ENCODE measurements around the gene MRPL27. TPM values are rescaled to one million over a fixed set of nuclear protein-coding genes. Genes with fewer than 3 reads are reported as not detected.

Gene MRPL27
- total RNA-seq, 2 experiments from 2014 or later: 68.8 to 80.2 TPM

GRCh38 chr17:50328363-50329325 is 44.3 kb downstream of the MRPL27 start:
- H3K9me2 ChIP-seq (ENCODE audit: insufficient read depth, low read length): no peaks in the 10 kb centered on the region
- peaks cover 5% of the 10 kb centered on the region for H3K4me1 ChIP-seq (ENCODE audit: insufficient read depth, low read length, poor library complexity, severe bottlenecking)
- CTCF ChIA-PET (ENCODE audit: unreplicated experiment): no interaction called here
- H3K4me3 ChIP-seq (ENCODE audit: low read depth, low read length, poor library complexity, severe bottlenecking): no peak overlapping the region
- H2AFZ ChIP-seq (ENCODE audit: low read length): no peak overlapping the region
- no peaks in the 10 kb centered on the region for H3K36me3 ChIP-seq (ENCODE audit: insufficient read depth, low read length)
- no peaks in the 10 kb centered on the region for H3K9me3 ChIP-seq (ENCODE audit: low read length)
- POLR2A ChIA-PET: no interaction called here
- H3K4me2 ChIP-seq (ENCODE audit: low read length): no peak overlapping the region; the same call in 1 of the 2 replicates
- H3K27ac ChIP-seq (ENCODE audit: low read depth, low read length, poor library complexity, severe bottlenecking): peak overlapping the region; percentile 12
- no peaks in the 10 kb centered on the region for H4K20me1 ChIP-seq (ENCODE audit: insufficient read depth, low read length)
- BruUV-seq (replicated peaks): no TSS peak
- no peaks in the 10 kb centered on the region for H3K79me2 ChIP-seq (ENCODE audit: insufficient read depth, low read depth, low read length)
- DNase-seq (ENCODE audit: low spot score): no peak
- TF ChIP-seq CTCF (conservative IDR thresholded peaks at IDR 0.05; ENCODE audit: low read length) (no peak), EZH2phosphoT487 (IDR thresholded peaks at IDR 0.05; ENCODE audit: borderline replicate concordance, low read depth, low read length) (no peak)
- intact Hi-C loops (cut with micrococcal nuclease; ENCODE audit: unreplicated experiment): no loop called here

GRCh38 chr17:50326831-50327364 is 46.1 kb downstream of the MRPL27 start:
- H3K79me2 ChIP-seq (ENCODE audit: insufficient read depth, low read depth, low read length): no peaks in the 10 kb centered on the region
- no peaks in the 10 kb centered on the region for H4K20me1 ChIP-seq (ENCODE audit: insufficient read depth, low read length)
- H3K27ac ChIP-seq (ENCODE audit: low read depth, low read length, poor library complexity, severe bottlenecking): no peak overlapping the region
- TF ChIP-seq CTCF (conservative IDR thresholded peaks at IDR 0.05; ENCODE audit: low read length): no peak
- TF ChIP-seq EZH2phosphoT487 (IDR thresholded peaks at IDR 0.05; ENCODE audit: borderline replicate concordance, low read depth, low read length): no peak
- no TSS peak for BruUV-seq (replicated peaks)
- H3K4me2 ChIP-seq (ENCODE audit: low read length): no peak overlapping the region
- intact Hi-C loops (cut with micrococcal nuclease; ENCODE audit: unreplicated experiment): no loop called here
- no peak overlapping the region for H3K4me3 ChIP-seq (ENCODE audit: low read depth, low read length, poor library complexity, severe bottlenecking)
- CTCF ChIA-PET (ENCODE audit: unreplicated experiment): no interaction called here
- DNase-seq (ENCODE audit: low spot score): no peak
- no peak overlapping the region for H2AFZ ChIP-seq (ENCODE audit: low read length)
- no peaks in the 10 kb centered on the region for H3K36me3 ChIP-seq (ENCODE audit: insufficient read depth, low read length)
- POLR2A ChIA-PET: no interaction called here
- H3K9me3 ChIP-seq (ENCODE audit: low read length): no peaks in the 10 kb centered on the region
- peaks cover 5% of the 10 kb centered on the region for H3K4me1 ChIP-seq (ENCODE audit: insufficient read depth, low read length, poor library complexity, severe bottlenecking)
- no peaks in the 10 kb centered on the region for H3K9me2 ChIP-seq (ENCODE audit: insufficient read depth, low read length)

GRCh38 chr17:50325906-50326305 is 47.1 kb downstream of the MRPL27 start:
- CTCF ChIA-PET (ENCODE audit: unreplicated experiment): no interaction called here
- Histone ChIP-seq H2AFZ (ENCODE audit: low read length) (no peak overlapping the region), H3K27ac (ENCODE audit: low read depth, low read length, poor library complexity, severe bottlenecking) (no peak overlapping the region)

More at GRCh38 chr17:50325906-50326305, 47.1 kb downstream of the MRPL27 start:
- intact Hi-C loops (cut with micrococcal nuclease; ENCODE audit: unreplicated experiment): no loop called here
- POLR2A ChIA-PET: no interaction called here
- DNase-seq (ENCODE audit: low spot score): no peak
- BruUV-seq (replicated peaks): no TSS peak
- Histone ChIP-seq H3K79me2 (ENCODE audit: insufficient read depth, low read depth, low read length) (no peaks in the 10 kb centered on the region), H4K20me1 (ENCODE audit: insufficient read depth, low read length) (no peaks in the 10 kb centered on the region), H3K36me3 (ENCODE audit: insufficient read depth, low read length) (no peaks in the 10 kb centered on the region), H3K9me3 (ENCODE audit: low read length) (no peaks in the 10 kb centered on the region), H3K9me2 (ENCODE audit: insufficient read depth, low read length) (no peaks in the 10 kb centered on the region), H3K4me3 (ENCODE audit: low read depth, low read length, poor library complexity, severe bottlenecking) (no peak overlapping the region), H3K4me1 (ENCODE audit: insufficient read depth, low read length, poor library complexity, severe bottlenecking) (peaks cover 5% of the 10 kb centered on the region), H3K4me2 (ENCODE audit: low read length) (no peak overlapping the region)
- TF ChIP-seq CTCF (conservative IDR thresholded peaks at IDR 0.05; ENCODE audit: low read length) (no peak), EZH2phosphoT487 (IDR thresholded peaks at IDR 0.05; ENCODE audit: borderline replicate concordance, low read depth, low read length) (no peak)

Data from OCI-LY7 (cell line).